H1 (cell line): ENCODE data around the gene TSKU. TPM values are rescaled to one million over a fixed set of nuclear protein-coding genes. Genes with fewer than 3 reads are reported as not detected.

Source experiments
- CTCF ChIA-PET: fragments of 300-600 bp; sonication (Branson Sonifier 250); formaldehyde crosslinking; loops from one replicate; lab custom pipeline; 2021; ENCODE audit not compliant: partially characterized antibody; lab: Charles Lee
- POLR2A ChIA-PET: fragments of 300-600 bp; sonication (Branson Sonifier 250); formaldehyde crosslinking; loops from one replicate; lab custom pipeline; 2021; ENCODE audit warnings: inconsistent platforms; ENCODE audit not compliant: partially characterized antibody; lab: Charles Lee
- DNase-seq, 2 experiments: peaks; one replicate each; pipeline versions ENCODE4 v3.0.0 to v3.0.0-alpha.2; 2010 to 2022; ENCODE audit warnings: low spot score in 2 of 2, low read depth in 1 of 2, mixed read lengths in 1 of 2
- FAIRE-seq: peaks from 2 replicates; lab custom pipeline; 2011; peaks lifted over from hg19 to GRCh38; lab: Jason Lieb, UNC
- H2AFZ ChIP-seq: 2 replicates; pipeline ENCODE4 v1.8.1; 2012; ENCODE audit warnings: low read length, inconsistent platforms
- H2AK5ac ChIP-seq: 2 replicates; pipeline ENCODE4 v1.6.1; 2013; ENCODE audit warnings: low read depth, low read length
- H2BK120ac ChIP-seq: replicated peaks from 2 replicates; pipeline ENCODE3; 2013; ENCODE audit warnings: low read depth, low read length, inconsistent platforms
- H2BK12ac ChIP-seq: 2 replicates; pipeline ENCODE4 v1.6.1; 2013; ENCODE audit warnings: low read depth, low read length
- H2BK15ac ChIP-seq: 2 replicates; pipeline ENCODE4 v1.6.1; 2013; ENCODE audit warnings: low read length
- H2BK20ac ChIP-seq: 2 replicates; pipeline ENCODE4 v1.6.1; 2013; ENCODE audit warnings: low read length
- H2BK5ac ChIP-seq: 2 replicates; pipeline ENCODE4 v1.6.1; 2013; ENCODE audit warnings: low read depth, low read length
- H3K14ac ChIP-seq: 2 replicates; pipeline ENCODE4 v1.6.1; 2013; ENCODE audit warnings: inconsistent platforms; ENCODE audit not compliant: insufficient read length
- H3K18ac ChIP-seq: 2 replicates; pipeline ENCODE4 v1.6.1; 2013; ENCODE audit warnings: low read length; ENCODE audit errors: extremely low read depth
- H3K23ac ChIP-seq: 2 replicates; pipeline ENCODE4 v1.6.1; 2013; ENCODE audit warnings: inconsistent platforms; ENCODE audit not compliant: insufficient read length
- H3K23me2 ChIP-seq: 2 replicates; pipeline ENCODE4 v1.6.1; 2013; ENCODE audit warnings: low read depth, low read length
- H3K27ac ChIP-seq: 2 replicates; pipeline ENCODE4 v1.6.1; 2011; ENCODE audit warnings: low read depth, low read length, inconsistent platforms
- H3K27me3 ChIP-seq, 4 experiments: replicated peaks in 1 of 4; 1 replicate in 1 of 4; 2 replicates in 3 of 4; pipeline versions ENCODE4 v1.6.1 to v1.8.1; 2011 to 2013; ENCODE audit warnings: low read length in 3 of 4, mild to moderate bottlenecking in 3 of 4, inconsistent platforms in 2 of 4, mixed read lengths in 2 of 4, moderate library complexity in 1 of 4; ENCODE audit not compliant: control insufficient read depth in 3 of 4, insufficient read depth in 3 of 4; ENCODE audit errors: extremely low read depth in 1 of 4
- H3K36me3 ChIP-seq, 4 experiments: 2 replicates each; pipeline versions ENCODE4 v1.6.1 to v1.8.1; 2011 to 2013; ENCODE audit warnings: mild to moderate bottlenecking in 4 of 4, low read length in 3 of 4, moderate library complexity in 2 of 4, control low read depth in 1 of 4, inconsistent platforms in 1 of 4; ENCODE audit not compliant: insufficient read depth in 4 of 4, control insufficient read depth in 2 of 4
- H3K4ac ChIP-seq: replicated peaks from 2 replicates; pipeline ENCODE3; 2013; ENCODE audit warnings: low read length, low read depth, mixed read lengths, inconsistent platforms; ENCODE audit not compliant: insufficient read length
- H3K4me1 ChIP-seq, 4 experiments: replicated peaks in 1 of 4; 1 replicate in 1 of 4; 2 replicates in 3 of 4; pipeline versions ENCODE4 v1.6.1 to v1.8.1; 2011 to 2013; ENCODE audit warnings: low read length in 3 of 4, inconsistent platforms in 2 of 4, mixed read lengths in 1 of 4; ENCODE audit not compliant: insufficient read depth in 4 of 4, control insufficient read depth in 3 of 4
- H3K4me2 ChIP-seq, 2 experiments: 2 replicates each; pipeline versions ENCODE4 v1.6.1 to v1.8.1; 2011 to 2013; ENCODE audit warnings: low read depth in 2 of 2, low read length in 2 of 2, control low read depth in 1 of 2, inconsistent platforms in 1 of 2, mild to moderate bottlenecking in 1 of 2; ENCODE audit not compliant: insufficient read depth in 1 of 2
- H3K4me3 ChIP-seq, 4 experiments: fragments of 200-600, 300-600 bp in 1 of 4; sonication (generic), shearing (Covaris generic), sonication (Bioruptor Twin) in 1 of 4; 2 replicates each; pipeline versions ENCODE4 v1.5.1 to v1.8.1; 2011 to 2016; ENCODE audit warnings: low read length in 4 of 4, low read depth in 3 of 4, control low read depth in 2 of 4, inconsistent platforms in 2 of 4, mild to moderate bottlenecking in 2 of 4, mixed read lengths in 1 of 4, moderate library complexity in 1 of 4; ENCODE audit not compliant: insufficient read depth in 2 of 4; ENCODE audit errors: extremely low read depth in 1 of 4
- H3K56ac ChIP-seq: replicated peaks from 2 replicates; pipeline ENCODE3; 2013; ENCODE audit warnings: low read depth, mild to moderate bottlenecking, mixed read lengths, low read length, inconsistent platforms; ENCODE audit not compliant: insufficient read length
- H3K79me1 ChIP-seq: 2 replicates; pipeline ENCODE4 v1.6.1; 2013; ENCODE audit warnings: low read depth, low read length, control low read depth
- H3K79me2 ChIP-seq, 2 experiments: 2 replicates each; pipeline versions ENCODE4 v1.6.1 to v1.8.1; 2012 to 2013; ENCODE audit warnings: low read length in 2 of 2, mild to moderate bottlenecking in 2 of 2, inconsistent platforms in 1 of 2; ENCODE audit not compliant: insufficient read depth in 2 of 2, control insufficient read depth in 1 of 2
- H3K9ac ChIP-seq, 4 experiments: replicated peaks in 1 of 4; 1 replicate in 1 of 4; 2 replicates in 3 of 4; pipeline versions ENCODE4 v1.6.1 to v1.8.1; 2011 to 2013; ENCODE audit warnings: low read depth in 3 of 4, low read length in 3 of 4, control low read depth in 2 of 4, mild to moderate bottlenecking in 2 of 4, moderate library complexity in 2 of 4, inconsistent platforms in 1 of 4; ENCODE audit errors: extremely low read depth in 1 of 4
- H3K9me3 ChIP-seq, 2 experiments: 2 replicates each; pipeline versions ENCODE4 v1.6.1 to v1.8.1; 2012 to 2013; ENCODE audit warnings: mild to moderate bottlenecking in 2 of 2, moderate library complexity in 2 of 2, control low read depth in 1 of 2, inconsistent platforms in 1 of 2, low read depth in 1 of 2, low read length in 1 of 2, mixed read lengths in 1 of 2; ENCODE audit not compliant: insufficient read depth in 2 of 2
- H4K20me1 ChIP-seq, 2 experiments: replicated peaks in 1 of 2; 2 replicates each; pipeline versions ENCODE3 to v1.8.1; 2011 to 2013; ENCODE audit warnings: inconsistent platforms in 2 of 2, low read length in 2 of 2, mild to moderate bottlenecking in 1 of 2; ENCODE audit not compliant: insufficient read depth in 2 of 2, control insufficient read depth in 1 of 2
- H4K5ac ChIP-seq: 2 replicates; pipeline ENCODE4 v1.6.1; 2013; ENCODE audit warnings: low read length, low read depth, mixed read lengths, inconsistent platforms; ENCODE audit not compliant: insufficient read length
- H4K8ac ChIP-seq: 2 replicates; pipeline ENCODE4 v1.8.0; 2013; ENCODE audit warnings: mild to moderate bottlenecking, moderate library complexity, low read length, inconsistent platforms; ENCODE audit not compliant: insufficient read depth; ENCODE audit errors: extremely low read depth
- H4K91ac ChIP-seq: replicated peaks from 2 replicates; pipeline ENCODE3; 2013; ENCODE audit warnings: low read length, mixed read lengths, inconsistent platforms; ENCODE audit not compliant: insufficient read length
- GTF2F1 ChIP-seq: IDR thresholded peaks from 2 replicates; pipeline ENCODE4 v1.6.1; 2012; ENCODE audit warnings: low read depth, low read length, improper control_type of control experiment, borderline replicate concordance
- MAFK ChIP-seq: IDR thresholded peaks from 2 replicates; pipeline ENCODE4 v1.6.1; 2012; ENCODE audit warnings: low read depth, mild to moderate bottlenecking, improper control_type of control experiment, low read length
- POLR2AphosphoS5 ChIP-seq: IDR thresholded peaks from 2 replicates; pipeline ENCODE4 v1.6.1; 2011; ENCODE audit warnings: low read depth, low read length
- SUZ12 ChIP-seq: fragments of 200-600 bp; sonication (generic); IDR thresholded peaks from 2 replicates; pipeline ENCODE4 v1.6.1; 2012; ENCODE audit warnings: mild to moderate bottlenecking, inconsistent platforms, low read length, moderate library complexity, mixed read lengths
- YY1 ChIP-seq: IDR thresholded peaks from 2 replicates; pipeline ENCODE4 v1.6.1; 2011; ENCODE audit warnings: low read depth, mild to moderate bottlenecking, low read length
- WGBS, 2 experiments: shearing (Covaris generic) in 1 of 2; methylation state at CpG; one replicate each; pipeline versions ENCODE4 v1.1.6 to v1.1.7; 2013 to 2015; ENCODE audit warnings: low lambda C conversion rate in 2 of 2, mixed read lengths in 2 of 2, inconsistent platforms in 1 of 2, low coverage in 1 of 2, missing lambda C conversion rate in 1 of 2; ENCODE audit not compliant: insufficient replicate concordance in 2 of 2, insufficient coverage in 1 of 2, insufficient read length in 1 of 2; ENCODE audit errors: extremely low coverage in 1 of 2, missing lambda C conversion rate in 1 of 2; 5-methylcytosine and 5-hydroxymethylcytosine counted together
- polyA plus RNA-seq, 7 experiments: library from polyadenylated mRNA; depleted of rRNA in 3 of 7; stranded (reverse) in 5 of 7; unstranded in 2 of 7; fragments of >200 nt in 5 of 7; fragments of 200-250 nt in 2 of 7; gene quantifications; 1 replicate in 5 of 7; 2 replicates in 1 of 7; 4 replicates in 1 of 7; pipeline versions ENCODE4 v1.2.1 to v1.2.3, GENCODE V29; 2011 to 2013; ENCODE audit warnings: missing spikeins in 2 of 7, mixed read lengths in 2 of 7
- total RNA-seq: library from RNA; stranded (reverse); fragmentation: NEBNext Ultra II Directional; extraction: Animal tissue kit (Norgen Biotek cat#: 25700); gene quantifications from 2 replicates; pipeline ENCODE4 v1.2.1, GENCODE V29; 2021
- TF ChIP-seq, protein P1 (sequence below): IDR thresholded peaks from 2 replicates; pipeline ENCODE4 v1.6.1; 2012; ENCODE audit warnings: inconsistent platforms
- TF ChIP-seq, protein P2 (sequence below): IDR thresholded peaks from 2 replicates; pipeline ENCODE4 v1.6.1; 2012; ENCODE audit warnings: low read length, inconsistent platforms

Gene TSKU
- total and polyA plus RNA-seq, 2 of the 8 experiments (the other 6 are each of a cell fraction or from before 2014, with no cell fraction given), result 22.8 to 28.4 TPM

DNA sequence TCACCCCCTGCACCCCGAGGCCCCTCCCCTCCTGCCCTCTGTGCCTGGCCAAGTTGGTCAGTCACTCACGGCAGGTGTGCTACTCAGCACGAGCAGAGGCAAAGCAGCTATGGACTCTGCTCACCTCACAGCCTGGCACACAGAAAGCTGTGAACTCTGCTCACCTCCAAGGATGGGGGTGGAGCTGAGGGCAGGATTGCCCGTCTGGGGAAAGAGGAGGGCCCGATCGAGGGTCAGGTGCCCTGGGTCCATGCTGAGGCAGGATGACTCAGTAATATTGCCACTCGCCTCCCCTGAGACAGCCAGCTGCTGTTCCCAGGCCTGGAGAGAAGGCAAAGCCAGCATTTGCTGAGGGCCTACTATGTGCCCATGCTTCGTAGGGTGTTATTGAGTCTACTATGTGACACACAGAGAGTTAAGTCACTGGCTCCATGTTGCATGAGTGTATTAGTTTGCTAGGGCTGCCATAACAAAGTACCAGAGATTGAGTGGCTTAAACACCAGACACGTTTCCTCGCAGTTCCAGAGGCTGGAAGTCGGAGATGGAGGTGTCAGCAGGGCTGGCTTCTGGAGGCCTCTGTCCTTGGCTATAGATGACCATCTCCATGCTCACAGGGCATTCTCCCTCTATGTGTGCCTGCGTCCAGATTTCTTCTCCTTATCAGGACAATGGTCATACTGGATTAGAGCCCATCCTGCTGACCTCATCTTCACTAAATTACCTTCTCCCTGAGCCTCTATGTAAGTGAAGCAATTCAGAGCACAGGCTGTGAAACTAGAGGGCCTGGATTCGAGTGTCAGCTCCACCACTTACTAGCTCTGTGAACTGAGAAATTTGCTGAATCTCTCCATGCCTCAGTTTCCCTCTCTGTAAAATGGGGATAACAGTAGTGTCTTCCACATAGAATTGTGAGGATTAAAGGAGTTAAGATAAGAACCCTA is 13.2 kb upstream of the TSKU start:
- Histone ChIP-seq H3K9ac (peak overlapping the region in 1 of 4 experiments; percentile 11; a peak in 1 of 7 replicates), H3K23ac (no peak overlapping the region), H3K4me3 (no peak overlapping the region), H3K79me2 (no peaks in the 10 kb centered on the region), H4K5ac (no peak overlapping the region), H2BK12ac (peak overlapping the region; percentile 18; the same call in 1 of the 2 replicates), H3K4me1 (peaks cover 6 to 28% (median 19%) of the 10 kb centered on the region in 4 experiments), H4K91ac (peak overlapping the region; percentile 45), H3K23me2 (no peaks in the 10 kb centered on the region), H3K4me2 (no peak overlapping the region; a peak in 1 of 4 replicates), H4K20me1 (no peaks in the 10 kb centered on the region), H2AFZ (no peak overlapping the region), H3K36me3 (no peaks in the 10 kb centered on the region), H3K79me1 (no peaks in the 10 kb centered on the region), H2BK15ac (0 out of 2 replicates have a peak overlapping the region, but pooled peaks have one; percentile 89), H3K27me3 (no peaks in the 10 kb centered on the region), H2BK120ac (no peak overlapping the region), H3K56ac (no peak overlapping the region), H3K9me3 (no peaks in the 10 kb centered on the region; a peak in 1 of 4 replicates), H2BK5ac (0 out of 2 replicates have a peak overlapping the region, but pooled peaks have one; percentile 47), H2BK20ac (peak overlapping the region; percentile 63), H2AK5ac (0 out of 2 replicates have a peak overlapping the region, but pooled peaks have one; percentile 11), H3K14ac (no peak overlapping the region), H4K8ac (no peak overlapping the region), H3K27ac (no peak overlapping the region), H3K4ac (peak overlapping the region; percentile 19), H3K18ac (0 out of 2 replicates have a peak overlapping the region, but pooled peaks have one; percentile 35)
- ChIA-PET POLR2A (interaction anchor here (1.0 to 2.6 kb wide), 5 partner anchors 9 to 16 kb away, joined by 3 to 23 read pairs (median 4); partner anchors contain the start of gene TSKU), CTCF (interaction anchor here (0.5 to 2.4 kb wide), 9 partner anchors 11 to 198 kb away, joined by 3 to 7 read pairs (median 4); no protein-coding TSS in a partner anchor)
- FAIRE-seq (no peak), DNase-seq (no peak)
- peak; percentile 49; the same call in 1 of the 2 replicates for TF ChIP-seq MAFK
- no peak for TF ChIP-seq YY1
- TF ChIP-seq SUZ12, result no peak
- TF ChIP-seq, protein P1, sequence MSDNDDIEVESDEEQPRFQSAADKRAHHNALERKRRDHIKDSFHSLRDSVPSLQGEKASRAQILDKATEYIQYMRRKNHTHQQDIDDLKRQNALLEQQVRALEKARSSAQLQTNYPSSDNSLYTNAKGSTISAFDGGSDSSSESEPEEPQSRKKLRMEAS, result no peak
- TF ChIP-seq GTF2F1, result no peak
- no peak for TF ChIP-seq POLR2AphosphoS5
- TF ChIP-seq, protein P2, sequence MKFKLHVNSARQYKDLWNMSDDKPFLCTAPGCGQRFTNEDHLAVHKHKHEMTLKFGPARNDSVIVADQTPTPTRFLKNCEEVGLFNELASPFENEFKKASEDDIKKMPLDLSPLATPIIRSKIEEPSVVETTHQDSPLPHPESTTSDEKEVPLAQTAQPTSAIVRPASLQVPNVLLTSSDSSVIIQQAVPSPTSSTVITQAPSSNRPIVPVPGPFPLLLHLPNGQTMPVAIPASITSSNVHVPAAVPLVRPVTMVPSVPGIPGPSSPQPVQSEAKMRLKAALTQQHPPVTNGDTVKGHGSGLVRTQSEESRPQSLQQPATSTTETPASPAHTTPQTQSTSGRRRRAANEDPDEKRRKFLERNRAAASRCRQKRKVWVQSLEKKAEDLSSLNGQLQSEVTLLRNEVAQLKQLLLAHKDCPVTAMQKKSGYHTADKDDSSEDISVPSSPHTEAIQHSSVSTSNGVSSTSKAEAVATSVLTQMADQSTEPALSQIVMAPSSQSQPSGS, result no peak
- 83% methylated on average over 12 of the region's 13 CpGs; no CpG with 5 or more reads in 1 of the 2 experiments for WGBS, 2 experiments
